HepG2 (cell line): ENCODE results near the gene KRCC1. TPM values are rescaled to one million over a fixed set of nuclear protein-coding genes. Genes with fewer than 3 reads are reported as not detected.

Experiments
- ASH2L ChIP-seq: fragments of 300-600, 200-600 bp; sonication (generic); IDR thresholded peaks from 2 replicates; pipeline ENCODE4 v1.7.0; 2017; ENCODE audit warnings: low read depth, mild to moderate bottlenecking, moderate library complexity, mixed read lengths, low read length; ENCODE audit not compliant: insufficient read length
- CEBPG ChIP-seq: IDR thresholded peaks from 2 replicates; pipeline ENCODE4 v1.6.1; 2016
- CHCHD3 ChIP-seq: sonication (generic); formaldehyde crosslinking; IDR thresholded peaks from 2 replicates; pipeline ENCODE4 v1.8.0; 2022; ENCODE audit warnings: mild to moderate bottlenecking, missing genetic modification reagents, moderate library complexity
- CHD2 ChIP-seq: IDR thresholded peaks from 2 replicates; pipeline ENCODE4 v1.6.1; 2011; ENCODE audit warnings: low read depth, low read length, improper control_type of control experiment
- FLYWCH1 ChIP-seq: sonication (generic); formaldehyde crosslinking; IDR thresholded peaks from 2 replicates; pipeline ENCODE4 v1.8.1; 2023; ENCODE audit warnings: mild to moderate bottlenecking, missing genetic modification reagents
- FOXA1 ChIP-seq, 2 experiments: fragments of 450-650 bp in 1 of 2; sonication (generic) in 1 of 2; formaldehyde crosslinking in 1 of 2; IDR thresholded peaks; 2 replicates each; pipeline versions ENCODE4 v1.4.0 to v1.6.1; 2016 to 2020; ENCODE audit warnings: missing genetic modification reagents in 1 of 2
- FOXC1 ChIP-seq: sonication (generic); formaldehyde crosslinking; IDR thresholded peaks from 2 replicates; pipeline ENCODE4 v1.8.0; 2022; ENCODE audit warnings: mild to moderate bottlenecking, missing genetic modification reagents, borderline replicate concordance
- FOXO1 ChIP-seq: sonication (generic); formaldehyde crosslinking; IDR thresholded peaks from 2 replicates; pipeline ENCODE4 v1.4.0; 2020; ENCODE audit warnings: missing genetic modification reagents
- KLF9 ChIP-seq: IDR thresholded peaks from 2 replicates; pipeline ENCODE4 v1.6.1; 2016; ENCODE audit warnings: low read depth
- MED1 ChIP-seq: sonication (generic); formaldehyde crosslinking; IDR thresholded peaks from 2 replicates; pipeline ENCODE4 v1.4.0; 2020; ENCODE audit warnings: missing genetic modification reagents
- MXD3 ChIP-seq: IDR thresholded peaks from 2 replicates; pipeline ENCODE4 v1.6.1; 2016; ENCODE audit warnings: mild to moderate bottlenecking, missing biosample characterization, missing genetic modification reagents
- NR2F2 ChIP-seq: IDR thresholded peaks from 2 replicates; pipeline ENCODE4 v1.6.1; 2012; ENCODE audit warnings: low read depth, inconsistent platforms, borderline replicate concordance
- PLRG1 ChIP-seq: fragments of 450-650 bp; conservative IDR thresholded peaks from 2 replicates; pipeline ENCODE4 v1.6.1; 2016
- POGK ChIP-seq: sonication (generic); formaldehyde crosslinking; conservative IDR thresholded peaks from 2 replicates; pipeline ENCODE4 v1.8.0; 2022; ENCODE audit warnings: mild to moderate bottlenecking, moderate library complexity, missing genetic modification reagents
- POLR2A ChIP-seq, 2 experiments: IDR thresholded peaks; 2 replicates each; pipeline ENCODE4 v1.6.1; 2011; ENCODE audit warnings: low read depth in 2 of 2, low read length in 2 of 2, mild to moderate bottlenecking in 1 of 2, moderate library complexity in 1 of 2; ENCODE audit not compliant: insufficient read depth in 1 of 2
- RFX1 ChIP-seq: fragments of 450-650 bp; IDR thresholded peaks from 2 replicates; pipeline ENCODE4 v1.6.1; 2017
- SCMH1 ChIP-seq: sonication (generic); formaldehyde crosslinking; IDR thresholded peaks from 2 replicates; pipeline ENCODE4 v1.9.0; 2021; ENCODE audit warnings: missing genetic modification reagents, mild to moderate bottlenecking, borderline replicate concordance
- SP1 ChIP-seq, 2 experiments: fragments of 450-650 bp in 1 of 2; sonication (generic) in 1 of 2; formaldehyde crosslinking in 1 of 2; IDR thresholded peaks; 2 replicates each; pipeline versions ENCODE4 v1.4.0 to v1.6.1; 2016 to 2020; ENCODE audit warnings: missing genetic modification reagents in 1 of 2
- TMF1 ChIP-seq: sonication (generic); formaldehyde crosslinking; IDR thresholded peaks from 2 replicates; pipeline ENCODE4 v1.8.1; 2022; ENCODE audit warnings: low read depth, missing genetic modification reagents
- ZMYM2 ChIP-seq: sonication (generic); formaldehyde crosslinking; IDR thresholded peaks from 2 replicates; pipeline ENCODE4 v1.8.0; 2022; ENCODE audit warnings: mild to moderate bottlenecking, missing genetic modification reagents
- ZNF12 ChIP-seq: sonication (generic); formaldehyde crosslinking; IDR thresholded peaks from 2 replicates; pipeline ENCODE4 v1.5.0; 2020; ENCODE audit warnings: missing genetic modification reagents
- ZNF430 ChIP-seq: sonication (generic); formaldehyde crosslinking; IDR thresholded peaks from 2 replicates; pipeline ENCODE4 v1.9.0; 2021; ENCODE audit warnings: mild to moderate bottlenecking, missing genetic modification reagents
- ZNF629 ChIP-seq: sonication (generic); formaldehyde crosslinking; conservative IDR thresholded peaks from 2 replicates; pipeline ENCODE4 v1.5.0; 2020; ENCODE audit warnings: missing genetic modification reagents
- ZNF670 ChIP-seq: sonication (generic); formaldehyde crosslinking; IDR thresholded peaks from 2 replicates; pipeline ENCODE4 v1.8.0; 2022; ENCODE audit warnings: mild to moderate bottlenecking, missing genetic modification reagents, borderline replicate concordance
- ZNF83 ChIP-seq: sonication (generic); formaldehyde crosslinking; IDR thresholded peaks from 2 replicates; pipeline ENCODE4 v1.4.0; 2020; ENCODE audit warnings: missing genetic modification reagents, mild to moderate bottlenecking, borderline replicate concordance
- ZSCAN5A ChIP-seq: sonication (generic); formaldehyde crosslinking; IDR thresholded peaks from 2 replicates; pipeline ENCODE4 v1.8.0; 2022; ENCODE audit warnings: mild to moderate bottlenecking, missing genetic modification reagents, borderline replicate concordance
- polyA plus RNA-seq, 8 experiments: library from polyadenylated mRNA; depleted of rRNA in 3 of 8; stranded (reverse) in 7 of 8; unstranded in 1 of 8; fragments of >200 nt; fragmentation: Illumina TruSeq in 4 of 8; extraction: Trizol in 4 of 8; gene quantifications; 2 replicates each; pipeline versions ENCODE4 v1.2.1 to v1.2.3, GENCODE V29; 2011 to 2016; ENCODE audit warnings: low read depth in 4 of 8, missing spikeins in 1 of 8, mixed read lengths in 1 of 8; ENCODE audit not compliant: insufficient read depth in 1 of 8
- total RNA-seq, 5 experiments: library from RNA; depleted of rRNA; stranded (reverse); fragments of >200 nt; fragmentation: Illumina TruSeq; extraction: Trizol; gene quantifications; 2 replicates each; pipeline ENCODE4 v1.2.3, GENCODE V29; 2016; ENCODE audit warnings: low read depth in 1 of 5
- TF ChIP-seq, protein P1 (sequence below): sonication (generic); formaldehyde crosslinking; IDR thresholded peaks from 2 replicates; pipeline ENCODE4 v1.5.0; 2020; ENCODE audit warnings: missing genetic modification reagents

Gene KRCC1
- total and polyA plus RNA-seq, 2 of the 13 experiments (the other 11 are each of a cell fraction or from before 2014, with no cell fraction given): 6.5 to 7.7 TPM

GRCh38 chr2:88055371-88056128 is at the start of gene KRCC1 (continued):
- TF ChIP-seq PLRG1 (no peak), ZNF430 (CRISPR knock-in tag) (peak; percentile 80), CHD2 (peak; percentile 33; the same call in 1 of the 2 replicates), POLR2A (IDR thresholded peaks at IDR 0.05; ENCODE audit: insufficient read depth in 1 of 2, low read depth in 2 of 2, low read length in 2 of 2) (peak; percentile 89 to 91), MED1 (CRISPR knock-in tag) (peak; percentile 81), ZNF629 (CRISPR knock-in tag) (no peak), SCMH1 (CRISPR knock-in tag) (no peak), NR2F2 (no peak), POGK (CRISPR knock-in tag) (peak; percentile 59; the same call in 1 of the 2 replicates), ZSCAN5A (CRISPR knock-in tag) (no peak), RFX1 (no peak), CEBPG (CRISPR knock-in tag) (no peak), ZNF83 (no peak; the same call in 1 of the 2 replicates), FLYWCH1 (CRISPR knock-in tag) (peak; percentile 27; the same call in 1 of the 2 replicates), TMF1 (CRISPR knock-in tag) (no peak), FOXO1 (CRISPR knock-in tag) (peak; percentile 59), KLF9 (CRISPR knock-in tag) (no peak), ZMYM2 (CRISPR knock-in tag) (no peak), CHCHD3 (no peak), FOXA1 (IDR thresholded peaks at IDR 0.05) (no peak), FOXA1 (CRISPR knock-in tag; IDR thresholded peaks at IDR 0.05) (no peak), ASH2L (peak; percentile 94), FOXC1 (CRISPR knock-in tag) (peak; percentile 87; the same call in 1 of the 2 replicates), SP1 (IDR thresholded peaks at IDR 0.05) (no peak), SP1 (CRISPR knock-in tag; IDR thresholded peaks at IDR 0.05) (peak; percentile 14), ZNF670 (CRISPR knock-in tag) (peak; percentile 72; the same call in 1 of the 2 replicates), MXD3 (CRISPR knock-in tag) (peak; percentile 96), ZNF12 (CRISPR knock-in tag) (no peak; the same call in 1 of the 2 replicates)
- TF ChIP-seq, protein P1, sequence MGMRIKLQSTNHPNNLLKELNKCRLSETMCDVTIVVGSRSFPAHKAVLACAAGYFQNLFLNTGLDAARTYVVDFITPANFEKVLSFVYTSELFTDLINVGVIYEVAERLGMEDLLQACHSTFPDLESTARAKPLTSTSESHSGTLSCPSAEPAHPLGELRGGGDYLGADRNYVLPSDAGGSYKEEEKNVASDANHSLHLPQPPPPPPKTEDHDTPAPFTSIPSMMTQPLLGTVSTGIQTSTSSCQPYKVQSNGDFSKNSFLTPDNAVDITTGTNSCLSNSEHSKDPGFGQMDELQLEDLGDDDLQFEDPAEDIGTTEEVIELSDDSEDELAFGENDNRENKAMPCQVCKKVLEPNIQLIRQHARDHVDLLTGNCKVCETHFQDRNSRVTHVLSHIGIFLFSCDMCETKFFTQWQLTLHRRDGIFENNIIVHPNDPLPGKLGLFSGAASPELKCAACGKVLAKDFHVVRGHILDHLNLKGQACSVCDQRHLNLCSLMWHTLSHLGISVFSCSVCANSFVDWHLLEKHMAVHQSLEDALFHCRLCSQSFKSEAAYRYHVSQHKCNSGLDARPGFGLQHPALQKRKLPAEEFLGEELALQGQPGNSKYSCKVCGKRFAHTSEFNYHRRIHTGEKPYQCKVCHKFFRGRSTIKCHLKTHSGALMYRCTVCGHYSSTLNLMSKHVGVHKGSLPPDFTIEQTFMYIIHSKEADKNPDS: no peak
